Left cardiac atrium (tissue), 4 donors: ENCODE results near the gene PPM1K. TPM values are rescaled to one million over a fixed set of nuclear protein-coding genes. Genes with fewer than 3 reads are reported as not detected.

ENCODE experiments used
- ATAC-seq, 2 donors: fragments of 200-7000 bp; cut with Tn5 transposase; one replicate each; pipeline ENCODE4 v1.9.1; 2020; ENCODE audit warnings: mild to moderate bottlenecking in 2 of 2, moderate library complexity in 2 of 2
- DNase-seq: peaks from one replicate; pipeline ENCODE4 v3.0.0-alpha.2; 2020
- intact Hi-C, 2 donors: fragments of 100-400 bp; cut with DNase I; formaldehyde crosslinking; loops; one replicate each; pipeline versions ENCODE4 v1.14.1 to v1.15.1; 2022 to 2023
- total RNA-seq, 2 donors: library from RNA; stranded (reverse); fragmentation: NEBNext Ultra II Directional; extraction: Animal tissue kit (Norgen Biotek cat#: 25700); gene quantifications; one replicate each; pipeline ENCODE4 v1.2.1, GENCODE V29; 2021
- donor health status: DM: no; HTN: yes; CAD: no.
- donor health status: DM: no; HTN: yes; CAD: no; lungs with severe emphysema.
- donor health status: DM: yes; HTN: yes; CAD: no.
- donor health status: Dilated cardiomyopathy.

Gene PPM1K
- total RNA-seq, 2 donors from 2014 or later = 61.9 to 126 TPM

DNA sequence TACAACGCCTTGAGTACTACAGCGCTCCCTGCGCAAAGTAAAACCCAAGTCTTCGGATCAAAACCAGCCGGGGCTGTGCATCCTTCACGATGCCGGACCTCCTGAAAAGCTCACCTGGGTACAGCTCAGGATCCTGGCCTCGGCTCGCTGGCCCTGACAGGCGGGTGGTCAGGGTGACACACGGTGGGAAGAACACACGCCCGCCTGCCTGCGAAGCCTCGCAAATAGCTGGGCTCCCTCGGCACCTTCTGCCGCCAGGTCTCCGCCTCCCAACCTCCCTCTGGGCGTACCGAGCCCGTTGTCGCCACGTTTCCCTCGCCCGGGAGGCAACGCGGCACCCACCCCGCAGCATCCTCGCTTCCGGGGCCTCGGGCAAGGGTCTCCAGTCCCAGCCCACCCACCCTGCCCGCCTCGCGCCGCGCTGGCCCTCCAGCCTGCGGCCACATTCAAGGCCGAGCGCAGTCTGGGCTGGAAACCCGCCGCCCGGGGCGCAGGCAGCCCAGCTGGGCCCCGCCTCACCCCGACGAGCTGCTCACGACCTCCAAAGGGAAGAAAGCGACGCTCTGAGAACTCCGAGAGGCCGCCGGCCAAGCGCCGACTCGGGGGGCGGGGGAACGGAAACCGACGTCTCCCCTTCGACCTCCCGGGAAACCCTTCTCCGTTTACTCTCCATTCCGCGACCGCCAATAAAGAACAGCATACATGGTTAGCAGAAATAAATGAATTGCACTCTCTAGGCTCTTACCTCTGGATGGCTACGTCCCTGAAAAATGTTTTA, 511 bp downstream of the PPM1K start:
- peak; percentile 54 to 66 for ATAC-seq
- intact Hi-C loops = loop anchor here in 1 of 2 donors (5.0 kb wide), 1 partner anchor 98 kb away; no protein-coding TSS in a partner anchor

DNA sequence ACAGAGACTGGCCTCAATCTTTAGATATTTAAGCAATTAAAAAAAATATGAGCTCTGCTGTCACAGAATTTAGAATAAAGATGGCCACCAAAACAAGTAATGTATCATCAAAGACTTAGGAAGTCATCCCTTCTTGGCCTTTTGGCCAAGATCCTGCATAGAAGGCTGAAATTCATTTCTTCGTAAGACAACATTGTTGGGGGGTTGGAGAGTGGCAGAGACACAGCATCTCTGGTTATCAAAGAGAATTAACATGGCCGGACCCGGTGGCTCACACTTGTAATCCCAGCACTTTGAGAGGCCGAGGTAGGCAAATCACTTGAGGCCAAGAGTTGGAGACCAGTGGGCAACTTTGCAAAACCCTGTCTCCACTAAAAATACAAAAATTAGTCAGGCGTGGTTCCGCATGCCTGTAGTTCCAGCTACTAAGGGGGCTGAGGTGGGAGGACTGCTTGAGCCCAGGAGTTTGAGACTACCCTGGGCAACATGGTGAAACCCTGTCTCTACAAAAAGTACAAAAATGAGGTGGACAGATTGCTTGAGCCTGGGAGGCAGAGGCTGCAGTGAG, 4.0 kb downstream of the PPM1K start:
- DNase-seq (no peak), ATAC-seq (no peak)
- intact Hi-C loops = loop anchor here in 1 of 2 donors (5.0 kb wide), 1 partner anchor 102 kb away; no protein-coding TSS in a partner anchor

More for the DNA sequence above, 511 bp downstream of the PPM1K start:
- DNase-seq = peak; percentile 73

DNA sequence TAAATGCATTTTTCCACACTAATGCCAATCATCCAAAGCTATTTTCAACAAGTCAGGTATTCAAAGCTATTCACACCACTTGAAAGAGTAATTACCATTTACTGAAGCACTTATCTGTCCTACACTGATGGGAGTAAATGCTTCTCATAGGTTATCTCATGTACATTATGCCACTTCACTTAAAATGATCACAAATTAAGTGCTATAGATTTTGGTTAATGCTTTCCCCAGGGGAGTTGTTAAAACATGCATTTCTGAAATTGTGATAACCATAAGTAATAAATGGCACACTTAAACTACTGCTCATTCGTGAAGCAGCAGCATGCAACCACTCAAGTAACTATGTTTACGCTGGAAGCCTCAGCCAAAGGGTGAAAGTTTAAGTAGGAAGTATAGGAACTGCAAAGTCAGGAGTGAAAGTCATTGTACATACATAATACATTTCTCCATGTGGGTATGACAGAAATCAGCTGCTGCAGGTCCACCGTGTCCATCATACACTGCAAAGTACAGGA, 6.6 kb downstream of the PPM1K start:
- DNase-seq = no peak
- intact Hi-C loops = loop anchor here in 1 of 2 donors (5.0 kb wide), 1 partner anchor 50 kb away; no protein-coding TSS in a partner anchor
- ATAC-seq = no peak

DNA sequence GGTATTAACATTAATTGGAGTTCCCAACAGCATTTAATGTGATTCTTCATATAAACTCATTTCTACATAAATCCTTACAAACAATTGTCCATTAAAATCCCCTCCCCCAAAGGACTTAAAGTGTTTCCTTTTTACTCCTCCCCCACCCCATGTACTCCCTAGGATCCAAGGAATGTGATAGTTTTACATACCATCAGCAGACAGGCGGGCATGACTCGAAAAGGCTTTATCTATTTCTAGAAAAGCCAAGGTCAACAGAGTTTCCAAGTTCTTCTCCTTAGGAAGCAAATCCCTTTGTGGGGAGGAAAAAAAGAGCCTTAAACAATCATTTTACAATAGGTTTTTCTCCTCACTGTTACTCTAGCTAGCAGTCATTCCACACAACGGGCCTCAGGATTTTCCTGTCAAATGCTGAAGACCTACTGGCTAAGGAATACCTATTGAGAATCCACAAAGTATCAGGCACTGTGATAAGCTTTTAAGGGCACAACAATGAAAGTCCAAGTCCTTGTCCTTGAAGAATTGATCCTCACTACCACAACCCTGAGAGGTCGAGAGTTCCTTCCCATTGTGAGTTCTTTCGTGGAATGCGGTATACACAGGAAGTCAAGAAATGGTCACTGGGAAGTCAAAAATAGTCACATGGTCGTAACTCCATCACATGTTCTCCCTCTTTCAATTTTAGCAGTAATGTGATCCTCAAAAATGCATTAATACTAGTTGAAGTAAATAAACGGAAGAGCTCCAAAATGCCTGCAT, 7.2 kb downstream of the PPM1K start:
- ATAC-seq = no peak
- DNase-seq = no peak
- intact Hi-C loops = loop anchor here in 1 of 2 donors (5.0 kb wide), 1 partner anchor 50 kb away; no protein-coding TSS in a partner anchor

DNA sequence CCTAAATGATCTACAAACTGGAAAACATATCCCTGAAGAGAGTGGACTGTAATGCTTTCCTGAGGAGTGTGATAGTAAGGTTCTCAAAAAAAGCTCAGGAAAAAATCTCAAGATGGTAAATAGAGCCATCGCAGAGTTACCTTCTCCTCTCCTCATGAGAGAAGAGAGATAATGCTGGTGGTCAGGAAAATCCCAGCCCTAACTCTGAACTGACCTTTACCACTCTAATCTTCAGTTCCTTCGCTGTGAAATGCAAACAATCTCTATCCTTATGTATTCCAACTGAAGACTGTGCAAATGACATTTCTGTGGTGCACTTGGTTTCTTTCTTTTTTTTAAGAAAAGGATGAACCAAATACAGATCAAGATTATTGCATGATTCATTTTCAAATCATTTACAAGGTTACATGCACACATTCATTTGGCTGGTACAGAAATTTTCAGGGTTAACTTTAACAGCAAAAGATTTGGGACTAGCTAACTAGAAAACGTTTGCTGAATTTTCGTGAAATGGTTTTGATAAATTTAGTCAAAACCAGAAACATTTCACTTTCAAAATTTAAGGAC, 8.3 kb downstream of the PPM1K start:
- intact Hi-C loops = loop anchor here in 1 of 2 donors (5.0 kb wide), 1 partner anchor 49 kb away; no protein-coding TSS in a partner anchor
- no peak for DNase-seq
- no peak for ATAC-seq

- DNase-seq = no peak
- intact Hi-C loops = loop anchor here in 1 of 2 donors (5.0 kb wide), 1 partner anchor 48 kb away; no protein-coding TSS in a partner anchor
- ATAC-seq = peak in 1 of 2 donors; percentile 34
Measured at GRCh38 chr4:88275516-88275915, 8.8 kb downstream of the PPM1K start.

GRCh38 chr4:88268913-88269312, 15.4 kb downstream of the PPM1K start:
- intact Hi-C loops = no loop called here
- no peak for ATAC-seq
- no peak for DNase-seq

GRCh38 chr4:88264336-88264735, 20.0 kb downstream of the PPM1K start:
- intact Hi-C loops = no loop called here
- ATAC-seq (no peak), DNase-seq (no peak)

- intact Hi-C loops = no loop called here
- DNase-seq = no peak
- no peak for ATAC-seq
Measured at GRCh38 chr4:88257726-88258125, 26.6 kb downstream of the PPM1K start.

GRCh38 chr4:88255111-88255510, 29.2 kb downstream of the PPM1K start:
- DNase-seq (no peak), ATAC-seq (no peak)
- intact Hi-C loops = no loop called here

DNA sequence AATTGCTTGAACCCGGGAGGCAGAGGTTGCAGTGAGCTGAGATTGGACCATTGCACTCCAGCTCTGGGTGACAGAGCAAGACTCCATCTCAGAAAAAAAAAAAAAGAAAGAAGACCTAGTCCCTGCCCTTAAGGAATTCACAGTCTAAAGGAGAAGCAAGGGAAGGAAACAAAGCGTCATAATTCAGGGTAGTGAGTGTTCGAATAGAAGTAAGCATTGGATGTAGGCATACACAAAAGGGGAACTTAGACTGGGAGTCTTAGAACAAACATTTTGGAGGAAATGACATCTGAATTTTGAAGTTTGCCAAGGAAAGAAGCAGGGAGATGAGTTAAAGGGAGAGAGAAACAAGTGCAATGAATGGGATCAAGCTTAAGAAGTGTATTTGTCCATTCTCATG, 32.4 kb downstream of the PPM1K start:
- ATAC-seq (peak in 1 of 2 donors; percentile 23), DNase-seq (no peak)
- intact Hi-C loops = no loop called here

GRCh38 chr4:88247148-88247547, 37.2 kb downstream of the PPM1K start:
- ATAC-seq = no peak
- DNase-seq = no peak
- intact Hi-C loops = no loop called here

DNA sequence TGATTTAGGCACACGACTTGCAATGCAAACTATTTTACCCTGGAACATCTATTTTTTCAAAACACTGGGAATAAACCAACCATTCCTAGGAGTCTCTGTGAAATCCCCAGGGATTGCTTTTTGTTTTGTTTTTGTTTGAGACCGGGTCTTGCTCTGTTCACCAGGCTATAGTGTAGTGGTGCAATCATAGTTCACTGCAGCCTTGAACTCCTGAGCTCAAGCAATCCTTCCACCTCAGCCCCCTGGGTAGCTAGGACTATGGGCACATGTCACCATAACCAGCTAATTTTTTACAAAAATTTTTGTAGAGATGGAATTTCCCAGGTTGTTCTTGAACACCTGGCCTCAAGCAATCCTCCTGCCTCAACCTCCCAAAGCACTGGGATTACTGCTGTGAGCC, 37.8 kb downstream of the PPM1K start:
- intact Hi-C loops = no loop called here
- no peak for DNase-seq
- ATAC-seq = no peak

DNA sequence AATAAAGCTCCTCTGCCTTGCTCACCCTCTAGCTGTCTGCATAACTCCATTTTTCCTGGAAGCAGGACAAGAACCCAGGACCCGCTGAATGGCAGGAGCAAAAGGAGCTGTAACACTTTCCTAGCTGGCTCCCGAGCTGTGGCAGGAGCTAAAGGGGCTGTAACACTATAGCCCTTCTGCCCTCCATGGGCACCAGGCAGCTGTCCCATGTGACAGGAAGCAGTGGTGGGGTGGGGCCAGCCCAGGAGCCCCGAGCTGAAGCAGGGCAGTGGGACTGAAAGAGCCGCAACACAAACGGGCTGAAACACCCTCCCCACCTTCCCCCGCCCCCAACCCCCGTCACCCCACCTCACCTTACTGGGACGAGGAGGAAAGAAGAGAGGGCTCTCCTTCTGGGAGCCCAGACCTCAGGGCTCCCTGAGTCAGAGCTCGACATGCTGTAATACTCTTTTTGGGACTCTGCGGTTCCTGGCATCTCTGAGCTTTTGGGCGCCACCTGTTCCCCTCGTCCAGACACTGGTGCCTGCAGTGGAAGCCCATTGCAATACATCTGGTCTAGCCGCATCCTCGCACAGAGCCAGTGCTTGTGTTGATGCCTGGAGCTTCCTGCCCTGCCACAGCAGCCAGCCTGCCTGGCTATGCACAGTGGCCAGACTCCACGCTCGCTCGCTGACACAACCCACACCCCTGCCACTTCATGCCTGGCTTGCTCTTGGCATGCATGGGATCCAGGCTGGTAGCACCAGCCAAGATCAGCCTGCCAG, 39.4 kb downstream of the PPM1K start:
- DNase-seq (peak; percentile 23), ATAC-seq (no peak)
- intact Hi-C loops = no loop called here

- intact Hi-C loops = no loop called here
- ATAC-seq (no peak), DNase-seq (no peak)
Measured at GRCh38 chr4:88244056-88244455, 40.3 kb downstream of the PPM1K start.

GRCh38 chr4:88242144-88242543, 42.2 kb downstream of the PPM1K start:
- ATAC-seq = no peak
- intact Hi-C loops = no loop called here
- no peak for DNase-seq

GRCh38 chr4:88240297-88240714, 44.1 kb downstream of the PPM1K start:
- peak; percentile 64 for DNase-seq
- ATAC-seq = peak; percentile 93 to 96
- intact Hi-C loops = no loop called here

- intact Hi-C loops = no loop called here
- no peak for DNase-seq
Measured at GRCh38 chr4:88230969-88231771, 53.2 kb downstream of the PPM1K start.

More at GRCh38 chr4:88230969-88231771, 53.2 kb downstream of the PPM1K start:
- peak; percentile 69 to 74 for ATAC-seq
